Adrenal gland (tissue), 12 donors: ENCODE measurements around the gene LSS. TPM values are rescaled to one million over a fixed set of nuclear protein-coding genes. Genes with fewer than 3 reads are reported as not detected.
"Not testable (repeated sequence)": the region's sequence is repeated elsewhere in the genome, so short reads cannot be mapped to it uniquely, and the experiment has no call there.

Source experiments
- DNase-seq, 7 donors: peaks; one replicate each; pipeline ENCODE4 v3.0.0-alpha.2; 2019 to 2020
- H3K27ac ChIP-seq, 5 donors: fragments of 200-600 bp; sonication (generic) in 4 of 5; 1 replicate in 3 of 5; 2 replicates in 2 of 5; pipeline versions ENCODE4 v1.5.1 to v1.8.0; 2016 to 2020; ENCODE audit warnings: mild to moderate bottlenecking in 1 of 5
- H3K27me3 ChIP-seq: fragments of 200-600 bp; 2 replicates; pipeline ENCODE4 v1.8.0; 2021
- H3K36me3 ChIP-seq, 2 donors: fragments of 200-600 bp; replicated peaks in 1 of 2; 1 replicate in 1 of 2; 2 replicates in 1 of 2; pipeline versions ENCODE4 v1.5.1 to v1.8.0; 2018 to 2022
- H3K4me1 ChIP-seq, 2 donors: fragments of 200-600 bp; replicated peaks in 1 of 2; 1 replicate in 1 of 2; 2 replicates in 1 of 2; pipeline versions ENCODE4 v1.5.1 to v1.8.0; 2018 to 2021
- H3K4me3 ChIP-seq, 4 donors: fragments of 200-600 bp; sonication (generic) in 3 of 4; one replicate each; pipeline ENCODE4 v1.5.1; 2016 to 2018
- H3K9me3 ChIP-seq, 3 donors: fragments of 200-600 bp; sonication (generic) in 1 of 3; replicated peaks in 1 of 3; 1 replicate in 2 of 3; 2 replicates in 1 of 3; pipeline versions ENCODE4 v1.5.1 to v1.8.0; 2016 to 2021
- POLR2A ChIP-seq, 2 donors: fragments of 450-650 bp; IDR thresholded peaks; one replicate each; pipeline ENCODE4 v1.6.1; 2017; ENCODE audit warnings: antibody characterized with exemption in 2 of 2, mild to moderate bottlenecking in 2 of 2, moderate library complexity in 1 of 2
- WGBS, 4 donors: extraction: QIAGEN DNeasy Blood & Tissue Kit in 2 of 4; methylation state at CpG; one replicate each; pipeline versions ENCODE4 v1.1.5 to v1.1.7; 2013 to 2017; 5-methylcytosine and 5-hydroxymethylcytosine counted together
- intact Hi-C, 2 donors: fragments of 100-400 bp; cut with DNase I; formaldehyde crosslinking; loops; one replicate each; pipeline versions ENCODE4 v1.14.1 to v1.15.0; 2022 to 2023
- polyA plus RNA-seq, 3 donors: library from polyadenylated mRNA; stranded (reverse); fragments of 200-250 nt in 2 of 3; fragments of 350-450 nt in 1 of 3; fragmentation: Illumina TruSeq in 1 of 3; extraction: RNeasy Lipid Tissue Mini Kit (QIAGEN cat#74804) in 1 of 3; gene quantifications; one replicate each; pipeline ENCODE4 v1.2.3, GENCODE V29; 2013 to 2014
- total RNA-seq, 9 donors: library from RNA; depleted of rRNA in 4 of 9; stranded (reverse); fragments of >200 nt in 4 of 9; fragments of 120-200 nt in 1 of 9; fragmentation: NEBNext Ultra II Directional in 1 of 9; extraction: Animal tissue kit (Norgen Biotek cat#: 25700) in 1 of 9; gene quantifications; one replicate each; pipeline versions ENCODE4 v1.1.0 to v1.2.4, GENCODE V29; 2013 to 2023
- TF ChIP-seq, protein P1 (sequence below), 6 experiments: fragments of 450-650 bp in 4 of 6; fragments of 200-600 bp in 2 of 6; sonication (generic) in 1 of 6; IDR thresholded peaks; 1 replicate in 5 of 6; 2 replicates in 1 of 6; pipeline versions ENCODE4 v1.5.1 to v1.8.0; 2016 to 2021; ENCODE audit warnings: antibody characterized with exemption in 6 of 6, mild to moderate bottlenecking in 2 of 6, moderate library complexity in 1 of 6
- donor health status: healthy with polysubstance abuse.
- donor health status: Bipolar disorder and iron deficiency.
- donor health status: DM: yes; HTN: yes; CAD: no.
- donor health status: DM: no; HTN: no; CAD: no.
- donor health status: DM: no; HTN: no; CAD: no.
- donor health status: DM: yes; HTN: yes; CAD: no.

Gene LSS
- total and polyA plus RNA-seq, 12 donors = 46.3 to 246 (median 79.8) TPM

DNA sequence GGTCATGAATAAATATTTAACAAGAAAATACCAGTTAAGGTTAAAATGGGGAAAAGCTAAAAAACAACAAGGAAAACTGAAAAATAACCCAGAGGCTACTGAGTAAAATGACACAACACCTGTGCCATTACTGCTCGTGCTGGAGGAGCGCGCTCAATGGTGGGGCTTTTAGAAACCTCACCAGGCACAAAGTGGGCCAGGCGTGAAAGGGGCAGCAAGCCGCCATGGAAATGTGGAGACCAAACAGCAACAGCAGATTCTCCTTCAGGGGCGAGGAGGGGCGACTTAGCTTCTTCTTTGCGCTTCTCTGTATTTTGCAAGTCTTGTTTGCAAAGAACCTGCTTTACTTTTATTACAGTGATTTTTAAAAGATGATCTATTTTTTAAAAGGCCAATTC lies 25.4 kb downstream of the LSS start:
- H3K9me3 ChIP-seq = no peaks in the 10 kb centered on the region
- no peaks in the 10 kb centered on the region for H3K4me1 ChIP-seq
- TF ChIP-seq POLR2A (IDR thresholded peaks at IDR 0.05) = no peak
- TF ChIP-seq, protein P1, sequence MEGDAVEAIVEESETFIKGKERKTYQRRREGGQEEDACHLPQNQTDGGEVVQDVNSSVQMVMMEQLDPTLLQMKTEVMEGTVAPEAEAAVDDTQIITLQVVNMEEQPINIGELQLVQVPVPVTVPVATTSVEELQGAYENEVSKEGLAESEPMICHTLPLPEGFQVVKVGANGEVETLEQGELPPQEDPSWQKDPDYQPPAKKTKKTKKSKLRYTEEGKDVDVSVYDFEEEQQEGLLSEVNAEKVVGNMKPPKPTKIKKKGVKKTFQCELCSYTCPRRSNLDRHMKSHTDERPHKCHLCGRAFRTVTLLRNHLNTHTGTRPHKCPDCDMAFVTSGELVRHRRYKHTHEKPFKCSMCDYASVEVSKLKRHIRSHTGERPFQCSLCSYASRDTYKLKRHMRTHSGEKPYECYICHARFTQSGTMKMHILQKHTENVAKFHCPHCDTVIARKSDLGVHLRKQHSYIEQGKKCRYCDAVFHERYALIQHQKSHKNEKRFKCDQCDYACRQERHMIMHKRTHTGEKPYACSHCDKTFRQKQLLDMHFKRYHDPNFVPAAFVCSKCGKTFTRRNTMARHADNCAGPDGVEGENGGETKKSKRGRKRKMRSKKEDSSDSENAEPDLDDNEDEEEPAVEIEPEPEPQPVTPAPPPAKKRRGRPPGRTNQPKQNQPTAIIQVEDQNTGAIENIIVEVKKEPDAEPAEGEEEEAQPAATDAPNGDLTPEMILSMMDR (IDR thresholded peaks at IDR 0.05) = no peak
- 94 to 97% (median 96%) methylated on average over 8 of the region's 8 CpGs for WGBS, 4 donors
- DNase-seq = no peak
- H3K27ac ChIP-seq = no peak overlapping the region
- intact Hi-C loops = no loop called here
- no peaks in the 10 kb centered on the region for H3K27me3 ChIP-seq
- H3K4me3 ChIP-seq = no peak overlapping the region
- H3K36me3 ChIP-seq = peaks cover 0 to 65% of the 10 kb centered on the region in 2 donors

DNA sequence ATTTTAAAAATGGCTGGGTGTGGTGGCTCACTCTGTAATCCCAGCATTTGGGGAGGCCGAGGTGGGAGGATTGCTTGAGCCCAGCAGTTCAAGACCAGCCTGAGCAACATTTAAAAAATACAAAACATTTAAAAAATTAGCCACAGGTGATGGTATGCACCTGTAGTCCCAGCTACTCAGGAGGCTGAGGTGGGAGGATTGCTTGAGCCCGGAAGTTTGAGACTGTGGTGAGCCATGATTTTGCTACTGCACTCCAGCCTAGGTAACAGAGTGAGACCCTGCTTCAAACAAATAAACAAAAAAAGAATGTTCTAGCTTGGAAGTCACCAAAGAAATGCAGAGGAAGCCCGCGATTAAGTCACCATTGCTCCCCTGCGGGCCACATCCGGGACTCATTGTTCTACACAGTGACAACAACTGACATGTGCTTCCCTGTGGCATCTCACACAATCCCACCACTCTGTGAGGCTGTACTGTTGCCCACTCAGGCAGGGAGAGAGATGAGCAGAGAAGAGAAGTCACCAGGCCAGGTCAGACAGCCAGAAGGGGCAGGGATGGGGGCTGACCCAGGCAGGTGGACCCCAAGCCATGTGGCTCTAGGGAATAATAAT lies 25.9 kb downstream of the LSS start:
- no peaks in the 10 kb centered on the region for H3K27me3 ChIP-seq
- WGBS, 4 donors = 81 to 93% (median 87%) methylated on average over 6 of the region's 6 CpGs
- H3K36me3 ChIP-seq = peaks cover 0 to 60% of the 10 kb centered on the region in 2 donors
- intact Hi-C loops = no loop called here
- no peak overlapping the region for H3K4me3 ChIP-seq
- peak in 2 of 7 donors; percentile 12 for DNase-seq
- no peaks in the 10 kb centered on the region for H3K4me1 ChIP-seq
- no peaks in the 10 kb centered on the region for H3K9me3 ChIP-seq
- H3K27ac ChIP-seq = no peak overlapping the region
- TF ChIP-seq, protein P1 (IDR thresholded peaks at IDR 0.05) = no peak

DNA sequence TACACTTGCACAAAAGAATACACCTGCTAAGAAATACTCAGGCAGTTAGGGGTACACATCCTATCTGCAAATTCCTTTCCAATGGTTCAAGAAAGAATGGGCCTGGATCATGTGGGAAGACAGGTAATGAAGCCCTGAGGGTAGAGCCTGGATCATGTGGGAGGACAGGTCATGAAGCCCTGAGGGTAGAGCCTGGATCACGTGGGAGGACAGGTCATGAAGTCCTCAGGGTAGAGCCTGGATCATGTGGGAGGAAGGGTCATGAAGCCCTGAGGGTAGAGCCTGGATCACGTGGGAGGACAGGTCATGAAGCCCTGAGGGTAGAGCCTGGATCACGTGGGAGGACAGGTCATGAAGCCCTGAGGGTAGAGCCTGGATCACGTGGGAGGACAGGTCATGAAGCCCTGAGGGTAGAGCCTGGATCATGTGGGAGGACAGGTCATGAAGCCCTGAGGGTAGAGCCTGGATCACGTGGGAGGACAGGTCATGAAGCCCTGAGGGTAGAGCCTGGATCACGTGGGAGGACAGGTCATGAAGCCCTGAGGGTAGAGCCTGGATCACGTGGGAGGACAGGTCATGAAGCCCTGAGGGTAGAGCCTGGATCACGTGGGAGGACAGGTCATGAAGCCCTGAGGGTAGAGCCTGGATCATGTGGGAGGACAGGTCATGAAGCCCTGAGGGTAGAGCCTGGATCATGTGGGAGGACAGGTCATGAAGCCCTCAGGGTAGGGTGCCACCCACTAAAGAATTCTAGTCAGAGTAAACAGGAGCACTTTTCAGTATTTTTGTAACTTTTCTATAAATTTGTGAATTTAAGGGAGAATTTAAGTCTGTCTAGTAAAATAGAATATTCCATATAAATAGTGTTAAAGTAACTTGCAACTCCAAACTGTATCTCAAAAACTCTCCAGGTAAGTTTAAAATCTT lies 27.4 kb downstream of the LSS start:
- H3K27ac ChIP-seq, H3K4me1 ChIP-seq, H3K27me3 ChIP-seq, intact Hi-C loops, H3K9me3 ChIP-seq, H3K4me3 ChIP-seq, DNase-seq: not testable (repeated sequence)
- WGBS, 4 donors = 79 to 100% (median 90%) methylated on average over 1 to 3 of the region's 8 CpGs; no CpG with 5 or more reads in 1 of the 4 donors
- peaks cover 0 to 52% of the 10 kb centered on the region in 2 donors for H3K36me3 ChIP-seq

DNA sequence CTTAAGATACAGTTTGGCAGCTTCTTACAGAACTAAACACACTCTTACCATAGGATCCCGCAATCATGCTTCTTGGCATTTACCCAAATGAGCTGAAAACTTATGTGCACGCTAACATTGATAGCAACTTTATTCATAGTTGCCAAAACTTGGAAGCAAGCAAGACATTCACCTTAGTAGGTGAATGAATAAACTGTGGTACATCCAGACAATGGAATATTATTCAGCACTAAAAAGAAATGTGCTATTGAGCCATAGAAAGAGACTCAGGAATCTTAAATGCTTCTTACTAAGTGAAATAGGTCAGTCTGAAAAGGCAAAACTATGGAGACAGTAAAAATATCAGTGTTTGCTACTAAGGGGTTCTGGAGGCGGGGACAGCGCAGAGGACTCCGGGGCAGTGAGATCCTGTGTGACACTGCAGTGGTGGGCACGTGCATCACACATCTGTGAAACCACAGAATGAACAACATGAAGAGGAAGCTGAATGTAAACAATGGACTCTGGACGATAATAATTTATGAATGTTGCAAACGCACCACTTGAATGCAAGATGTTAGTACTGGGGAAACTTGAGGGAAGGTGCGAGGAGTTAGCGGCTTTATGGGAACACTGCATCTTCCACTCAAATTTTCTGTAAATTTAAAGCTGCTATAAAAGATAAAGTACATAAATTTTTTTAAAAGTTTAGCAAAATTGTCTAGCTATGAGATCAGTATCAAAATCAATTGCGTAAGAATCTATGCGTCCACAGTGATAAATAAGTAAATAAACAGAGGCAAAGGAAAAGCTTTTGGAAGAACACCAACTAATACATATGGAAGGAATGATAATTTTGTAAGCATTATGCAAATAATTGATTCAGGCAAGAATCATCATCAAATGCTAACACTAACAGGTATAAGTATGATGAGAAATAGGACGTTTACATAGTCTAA lies 28.9 kb downstream of the LSS start:
- intact Hi-C loops = no loop called here
- peaks cover 0 to 52% of the 10 kb centered on the region in 2 donors for H3K36me3 ChIP-seq
- H3K4me1 ChIP-seq = no peaks in the 10 kb centered on the region
- no peaks in the 10 kb centered on the region for H3K27me3 ChIP-seq
- no peak overlapping the region for H3K4me3 ChIP-seq
- TF ChIP-seq, protein P1 (IDR thresholded peaks at IDR 0.05) = no peak
- no peak for TF ChIP-seq POLR2A (IDR thresholded peaks at IDR 0.05)
- H3K9me3 ChIP-seq = no peaks in the 10 kb centered on the region
- WGBS, 4 donors = 80 to 90% (median 84%) methylated on average over 13 of the region's 13 CpGs
- DNase-seq = peak in 1 of 7 donors; percentile 7
- no peak overlapping the region for H3K27ac ChIP-seq
